Measurements from ENCODE around the gene XPO4.

GRCh38 chr13:20939662-20940061 is 37.1 kb upstream of the XPO4 start:
- no peak for TF ChIP-seq POLR2A (IDR thresholded peaks at IDR 0.05)
- no peak for TF ChIP-seq CTCF (IDR thresholded peaks at IDR 0.05)

All from breast epithelium (tissue), 3 donors.